ENCODE measurements around the gene CAMTA1.

The CAMTA1 gene

GRCh38 chr1:7617826-7618225 lies 832.6 kb downstream of the CAMTA1 start:
- DNase-seq: no peak

- DNase-seq: no peak
Observed at GRCh38 chr1:7620196-7620595, 834.9 kb downstream of the CAMTA1 start.

- no peak for DNase-seq
Observed at GRCh38 chr1:7621334-7622219, 836.3 kb downstream of the CAMTA1 start.

GRCh38 chr1:7623842-7624241 lies 838.6 kb downstream of the CAMTA1 start:
- no peak for DNase-seq

GRCh38 chr1:7624791-7625355 lies 839.6 kb downstream of the CAMTA1 start:
- DNase-seq: no peak

- DNase-seq: no peak
Observed at GRCh38 chr1:7625401-7625800, 840.1 kb downstream of the CAMTA1 start.

- DNase-seq: no peak
Observed at GRCh38 chr1:7628273-7628672, 843.0 kb downstream of the CAMTA1 start.

- no peak for DNase-seq
Observed at GRCh38 chr1:7629011-7629410, 843.8 kb downstream of the CAMTA1 start.

- no peak for DNase-seq
Observed at GRCh38 chr1:7629465-7630195, 844.4 kb downstream of the CAMTA1 start.

- DNase-seq: no peak
Observed at GRCh38 chr1:7630378-7630777, 845.1 kb downstream of the CAMTA1 start.

- DNase-seq: no peak
Observed at GRCh38 chr1:7632176-7632575, 846.9 kb downstream of the CAMTA1 start.

GRCh38 chr1:7632681-7633080 lies 847.4 kb downstream of the CAMTA1 start:
- DNase-seq: no peak

- DNase-seq: no peak
Observed at GRCh38 chr1:7633506-7634245, 848.4 kb downstream of the CAMTA1 start.

GRCh38 chr1:7634546-7635240 lies 849.4 kb downstream of the CAMTA1 start:
- DNase-seq: no peak

- DNase-seq: no peak
Observed at GRCh38 chr1:7636795-7637526, 851.7 kb downstream of the CAMTA1 start.

GRCh38 chr1:7638078-7638477 lies 852.8 kb downstream of the CAMTA1 start:
- no peak for DNase-seq

GRCh38 chr1:7639435-7640131 lies 854.3 kb downstream of the CAMTA1 start:
- DNase-seq: no peak

- DNase-seq: no peak
Observed at GRCh38 chr1:7640350-7640749, 855.1 kb downstream of the CAMTA1 start.

GRCh38 chr1:7640920-7641585 lies 855.8 kb downstream of the CAMTA1 start:
- no peak for DNase-seq

GRCh38 chr1:7641587-7642417 lies 856.5 kb downstream of the CAMTA1 start:
- DNase-seq: no peak

All from GF-D8 (cell line).